Measurements from ENCODE around the gene OR5H14. TPM values are rescaled to one million over a fixed set of nuclear protein-coding genes. Genes with fewer than 3 reads are reported as not detected.
"Not testable (repeated sequence)": the region's sequence is repeated elsewhere in the genome, so short reads cannot be mapped to it uniquely, and the experiment has no call there.

Gene OR5H14
- total RNA-seq, 1 donor from 2014 or later: 0.02 TPM

GRCh38 chr3:98180319-98180890 lies 33.1 kb downstream of the OR5H14 start:
- DNase-seq (no peak), ATAC-seq (ENCODE audit: low read depth) (no peak)
- ChIA-PET POLR2A (no interaction called here), CTCF (no interaction called here)
- H3K36me3 Mint-ChIP-seq (ENCODE audit: low read depth): no peaks in the 10 kb centered on the region
- H3K27ac Mint-ChIP-seq: no peak overlapping the region
- H3K27me3 Mint-ChIP-seq: no peaks in the 10 kb centered on the region
- no peak for TF ChIP-seq CTCF (IDR thresholded peaks at IDR 0.05)
- no peaks in the 10 kb centered on the region for H3K4me1 Mint-ChIP-seq
- H3K4me3 Mint-ChIP-seq: no peak overlapping the region
- intact Hi-C loops (cut with micrococcal nuclease): no loop called here
- H3K9me3 Mint-ChIP-seq: no peaks in the 10 kb centered on the region

- ATAC-seq (ENCODE audit: low read depth): no peak
- ChIA-PET POLR2A (no interaction called here), CTCF (no interaction called here)
- H3K36me3 Mint-ChIP-seq (ENCODE audit: low read depth): no peaks in the 10 kb centered on the region
- no peaks in the 10 kb centered on the region for H3K9me3 Mint-ChIP-seq
- intact Hi-C loops (cut with micrococcal nuclease): no loop called here
- DNase-seq: no peak
- no peak for TF ChIP-seq CTCF (IDR thresholded peaks at IDR 0.05)
- H3K4me3 Mint-ChIP-seq: no peak overlapping the region
- no peaks in the 10 kb centered on the region for H3K4me1 Mint-ChIP-seq
- H3K27ac Mint-ChIP-seq: no peak overlapping the region
- no peaks in the 10 kb centered on the region for H3K27me3 Mint-ChIP-seq
These were observed 34.9 kb downstream of the OR5H14 start for GRCh38 chr3:98182196-98182595.

- ATAC-seq (ENCODE audit: low read depth): no peak
- intact Hi-C loops (cut with micrococcal nuclease): loop anchor here (5.0 kb wide), 1 partner anchor 627 kb away; no protein-coding TSS in a partner anchor
- H3K27ac Mint-ChIP-seq: no peak overlapping the region
- H3K9me3 Mint-ChIP-seq: no peaks in the 10 kb centered on the region
- no peak for TF ChIP-seq CTCF (IDR thresholded peaks at IDR 0.05)
- no peaks in the 10 kb centered on the region for H3K27me3 Mint-ChIP-seq
- H3K4me1 Mint-ChIP-seq: peaks cover 2% of the 10 kb centered on the region
- no peak overlapping the region for H3K4me3 Mint-ChIP-seq
- POLR2A ChIA-PET: no interaction called here
- no peak for DNase-seq
- CTCF ChIA-PET: no interaction called here
- no peaks in the 10 kb centered on the region for H3K36me3 Mint-ChIP-seq (ENCODE audit: low read depth)
These were observed 37.9 kb downstream of the OR5H14 start for GRCh38 chr3:98185180-98185579.

GRCh38 chr3:98188545-98188944 lies 41.3 kb downstream of the OR5H14 start:
- H3K36me3 Mint-ChIP-seq (ENCODE audit: low read depth): no peaks in the 10 kb centered on the region
- no peak for DNase-seq
- H3K4me3 Mint-ChIP-seq: no peak overlapping the region
- ChIA-PET CTCF (no interaction called here), POLR2A (no interaction called here)
- H3K27me3 Mint-ChIP-seq: no peaks in the 10 kb centered on the region
- H3K4me1 Mint-ChIP-seq: peaks cover 2% of the 10 kb centered on the region
- no peak overlapping the region for H3K27ac Mint-ChIP-seq
- peaks cover 3% of the 10 kb centered on the region for H3K9me3 Mint-ChIP-seq
- peak; percentile 80 for ATAC-seq (ENCODE audit: low read depth)
- intact Hi-C loops (cut with micrococcal nuclease): loop anchor here (5.0 kb wide), 1 partner anchor 624 kb away; no protein-coding TSS in a partner anchor
- no peak for TF ChIP-seq CTCF (IDR thresholded peaks at IDR 0.05)

- H3K4me1 Mint-ChIP-seq; H3K27me3 Mint-ChIP-seq; H3K4me3 Mint-ChIP-seq; POLR2A ChIA-PET; ATAC-seq (ENCODE audit: low read depth); H3K9me3 Mint-ChIP-seq; DNase-seq; H3K36me3 Mint-ChIP-seq (ENCODE audit: low read depth); H3K27ac Mint-ChIP-seq; CTCF ChIA-PET; intact Hi-C loops (cut with micrococcal nuclease): not testable (repeated sequence)
These were observed 43.6 kb downstream of the OR5H14 start for GRCh38 chr3:98190911-98191310.

GRCh38 chr3:98196293-98196692 lies 49.0 kb downstream of the OR5H14 start:
- H3K4me3 Mint-ChIP-seq; ATAC-seq (ENCODE audit: low read depth); H3K27me3 Mint-ChIP-seq; CTCF ChIA-PET; H3K27ac Mint-ChIP-seq; POLR2A ChIA-PET; H3K4me1 Mint-ChIP-seq; DNase-seq; intact Hi-C loops (cut with micrococcal nuclease); H3K9me3 Mint-ChIP-seq; H3K36me3 Mint-ChIP-seq (ENCODE audit: low read depth): not testable (repeated sequence)

Measured in activated B cell treated with CpG ODN at 0.5 μM for 24 hours (primary cell).